Stimulated activated CD4-positive, alpha-beta T cell treated with anti-CD3 and anti-CD28 coated beads, TNF-alpha, amount 100 ng/mL, for 1 hour (primary cell): Measurements from ENCODE around the gene HSBP1L1.
A peak's percentile ranks its signal among the peaks of the same experiment; 100 is the strongest.
"Not testable (repeated sequence)": the region's sequence is repeated elsewhere in the genome, so short reads cannot be mapped to it uniquely, and the experiment has no call there.

Experiments
- DNase-seq, 3 donors: peaks; one replicate each; pipeline ENCODE4 v3.0.0-alpha.2; 2020; ENCODE audit warnings: low read depth in 3 of 3, low spot score in 1 of 3

The HSBP1L1 gene

DNA sequence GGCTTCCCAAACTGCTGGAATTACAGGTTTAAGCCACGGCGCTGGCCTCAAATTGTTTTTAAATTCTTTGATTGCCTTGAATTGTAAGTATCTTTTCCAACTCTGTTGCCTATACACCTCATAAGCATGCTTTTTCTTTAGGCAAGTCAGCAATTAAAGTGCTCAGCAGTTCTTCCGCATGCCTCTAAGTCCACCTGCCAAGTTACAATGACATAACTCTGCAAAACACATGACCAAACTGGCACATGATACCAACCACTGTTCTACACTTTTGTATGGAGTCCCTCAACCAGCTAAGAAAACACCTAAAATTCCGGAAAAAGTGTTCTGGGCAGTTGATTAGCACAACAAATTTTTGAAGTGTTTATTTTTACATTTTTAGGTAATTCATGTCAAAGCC, 18.8 kb downstream of the HSBP1L1 start:
- DNase-seq = no peak

DNA sequence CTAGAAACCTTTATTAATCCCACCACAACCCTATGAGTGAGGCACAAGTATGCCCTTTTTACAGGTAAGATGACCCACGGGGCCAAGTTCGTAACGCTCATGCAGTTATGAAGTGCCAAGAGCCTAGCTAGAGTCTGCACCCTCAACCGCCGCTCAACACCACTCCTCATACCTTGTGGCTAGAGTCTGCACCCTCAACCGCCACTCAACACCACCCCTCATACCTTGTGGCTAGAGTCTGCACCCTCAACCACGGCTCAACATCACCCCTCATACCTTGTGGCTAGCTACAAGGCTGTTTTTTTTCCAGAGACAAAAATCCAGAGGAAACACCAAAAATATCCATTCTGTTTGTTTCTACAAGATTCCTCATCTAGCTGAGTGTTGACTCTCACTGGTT, 19.4 kb downstream of the HSBP1L1 start:
- DNase-seq = no peak

GRCh38 chr18:79985172-79985571, 20.7 kb downstream of the HSBP1L1 start:
- no peak for DNase-seq

- DNase-seq = no peak
Measured at GRCh38 chr18:79986726-79987125, 22.3 kb downstream of the HSBP1L1 start.

- no peak for DNase-seq
Measured at GRCh38 chr18:79987566-79987965, 23.1 kb downstream of the HSBP1L1 start.

GRCh38 chr18:79988071-79988450, 23.6 kb downstream of the HSBP1L1 start:
- peak in 2 of 3 donors; percentile 23 to 31 for DNase-seq

DNA sequence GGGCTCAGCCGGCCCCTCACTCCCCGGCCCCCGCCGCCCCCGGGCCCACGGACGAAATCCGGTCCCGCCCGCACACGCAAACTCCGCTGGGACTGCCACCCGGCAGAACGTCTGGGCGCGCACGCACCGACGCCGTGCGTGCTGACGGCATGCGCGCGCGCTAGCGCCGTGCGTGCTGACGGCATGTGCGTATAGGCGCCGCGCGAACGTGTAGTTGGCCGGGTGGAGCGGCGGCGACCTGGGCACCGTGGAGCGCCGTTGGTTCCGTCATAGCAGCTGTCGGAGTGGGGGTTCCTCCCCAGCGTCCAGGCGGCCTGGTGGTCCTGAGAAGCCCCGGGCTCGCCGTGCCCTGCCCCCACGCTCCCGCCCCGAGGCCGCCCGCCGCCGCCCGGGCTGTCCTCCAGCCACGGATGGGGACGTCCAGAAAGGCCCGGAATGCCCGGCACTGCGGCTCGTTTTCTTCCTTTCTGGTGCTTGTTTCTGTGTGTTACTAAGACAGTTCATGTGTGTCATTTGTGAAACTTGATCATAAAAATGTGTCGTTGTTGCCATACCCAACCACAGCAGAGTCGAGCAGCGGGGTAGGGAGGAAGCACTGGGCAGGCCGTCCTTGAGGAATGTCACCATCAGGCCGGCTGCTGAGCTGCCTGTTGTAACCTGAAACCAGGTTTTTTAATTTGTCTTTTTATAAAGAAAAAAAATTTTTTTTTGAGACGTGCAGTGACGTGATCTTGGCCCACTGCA, 24.2 kb downstream of the HSBP1L1 start, which contains the start of gene TXNL4A:
TXNL4A (minus strand) TSS at position 113 of the 744 bp plus-strand sequence. CDS start 171 bp downstream, outside the sequence.
- DNase-seq = peak; percentile 43 to 74 (median 72)

- no peak for DNase-seq
Measured at GRCh38 chr18:79989195-79989497, 24.7 kb downstream of the HSBP1L1 start.

DNA sequence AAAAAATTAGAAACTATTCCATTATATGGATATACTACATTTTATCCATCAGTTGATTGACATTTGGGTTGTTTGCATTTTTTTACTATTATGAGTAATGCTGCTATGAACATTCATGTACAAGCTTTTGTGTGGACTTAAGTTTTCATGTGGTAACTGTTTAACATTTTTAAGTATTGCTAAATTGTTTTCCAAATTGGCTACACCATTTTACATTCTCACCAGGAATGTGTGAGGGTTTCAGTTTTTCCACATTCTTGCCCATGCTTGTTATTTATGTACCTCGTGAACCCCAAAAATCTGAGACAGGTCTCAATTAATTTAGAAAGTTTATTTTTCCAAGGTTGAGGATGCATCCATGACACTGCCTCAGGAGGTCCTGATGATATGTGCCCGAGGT, 27.1 kb downstream of the HSBP1L1 start:
- no peak for DNase-seq

- not testable (repeated sequence) for DNase-seq
Measured at GRCh38 chr18:79999701-80000100, 35.3 kb downstream of the HSBP1L1 start.

- no peak for DNase-seq
Measured at GRCh38 chr18:80000877-80001276, 36.4 kb downstream of the HSBP1L1 start.

DNA sequence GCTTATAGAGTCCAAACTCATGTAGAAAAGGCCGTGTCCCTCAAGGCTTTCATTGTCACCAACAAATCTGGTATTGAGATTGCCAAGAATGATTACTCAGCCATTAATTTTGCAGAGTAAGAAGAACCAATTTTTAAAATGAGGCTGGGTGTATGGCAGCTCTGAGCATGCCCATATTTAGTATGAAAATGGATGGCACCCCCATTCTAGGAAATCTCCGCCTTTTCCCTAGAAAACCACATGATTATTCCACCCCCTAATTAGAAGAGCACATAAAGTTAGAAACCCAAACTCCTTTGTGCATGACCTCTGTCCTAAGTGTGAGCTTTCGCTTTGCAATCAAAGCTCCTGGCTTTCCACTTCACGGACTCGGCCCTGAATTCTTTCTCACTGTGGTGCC, 38.0 kb downstream of the HSBP1L1 start:
- no peak for DNase-seq

- DNase-seq = no peak
Measured at GRCh38 chr18:80004600-80005342, 40.3 kb downstream of the HSBP1L1 start.

DNA sequence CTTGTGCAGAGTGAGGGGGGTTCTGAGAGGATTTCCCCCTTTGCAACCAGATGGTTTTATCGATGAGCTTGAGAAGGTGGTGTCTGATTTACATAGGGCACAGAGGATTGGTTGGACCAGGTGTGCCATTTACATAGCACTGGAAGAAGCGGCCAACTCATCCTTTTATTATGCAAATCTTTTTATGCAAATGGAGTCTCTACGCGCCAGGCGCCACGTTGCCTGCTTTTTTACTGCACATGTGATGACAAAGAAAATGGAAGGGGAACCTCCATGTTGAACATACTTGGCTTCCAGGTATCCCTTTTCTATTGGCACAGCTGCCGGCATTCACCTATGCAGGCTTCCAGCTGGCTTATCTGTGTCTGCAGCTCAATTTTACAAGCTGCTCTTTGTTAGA, 42.3 kb downstream of the HSBP1L1 start:
- no peak for DNase-seq

- no peak for DNase-seq
Measured at GRCh38 chr18:80009661-80010550, 45.5 kb downstream of the HSBP1L1 start.

GRCh38 chr18:80010551-80010906, 46.1 kb downstream of the HSBP1L1 start:
- no peak for DNase-seq

DNA sequence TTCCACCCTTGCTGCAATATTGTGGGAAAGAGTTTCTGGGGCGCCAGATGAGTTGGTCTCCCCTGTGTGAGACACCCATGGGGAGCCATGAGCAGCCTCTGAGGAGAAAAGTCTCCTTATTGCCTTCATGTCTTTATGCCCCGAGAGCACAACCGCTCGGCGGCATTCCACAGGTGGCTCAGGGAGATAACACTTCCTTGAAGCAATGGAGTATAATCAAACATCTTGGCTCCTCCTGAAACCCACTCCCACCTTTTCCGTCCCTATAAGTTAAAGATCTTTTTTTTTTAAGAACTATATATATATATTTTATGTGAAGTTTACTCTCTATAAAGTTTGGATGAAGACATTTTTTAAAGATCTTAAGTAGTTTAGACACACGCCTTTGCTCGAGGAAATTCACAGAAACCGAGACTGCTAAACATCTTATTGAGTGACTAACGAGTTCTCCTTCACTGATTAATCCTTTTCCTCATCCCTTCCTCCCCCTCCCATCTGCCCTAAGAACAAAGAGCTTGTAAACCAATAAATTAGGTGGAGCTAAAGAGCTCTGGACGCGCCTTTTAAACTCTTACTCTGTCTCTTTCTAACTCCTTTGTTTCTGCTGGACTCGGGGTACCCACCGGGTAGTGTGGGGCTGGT, 47.2 kb downstream of the HSBP1L1 start:
- not testable (repeated sequence) for DNase-seq

- DNase-seq = no peak
Measured at GRCh38 chr18:80012714-80013113, 48.3 kb downstream of the HSBP1L1 start.
